Thyroid gland (tissue), 4 donors: ENCODE measurements around the gene PTGES. TPM values are rescaled to one million over a fixed set of nuclear protein-coding genes. Genes with fewer than 3 reads are reported as not detected.

ENCODE experiments used
- DNase-seq, 2 donors: peaks; one replicate each; pipeline ENCODE4 v3.0.0-alpha.2; 2019
- H3K27ac ChIP-seq, 3 donors: fragments of 200-600 bp; sonication (generic); 1 replicate in 2 of 3; 2 replicates in 1 of 3; pipeline ENCODE4 v1.5.1; 2016 to 2019; ENCODE audit warnings: mild to moderate bottlenecking in 1 of 3, moderate library complexity in 1 of 3
- H3K27me3 ChIP-seq: fragments of 200-600 bp; sonication (generic); one replicate; pipeline ENCODE4 v1.5.1; 2019
- H3K36me3 ChIP-seq, 2 donors: fragments of 200-600 bp; sonication (generic); one replicate each; pipeline ENCODE4 v1.5.1; 2016 to 2019
- H3K4me1 ChIP-seq, 2 donors: fragments of 200-600 bp; sonication (generic); one replicate each; pipeline ENCODE4 v1.5.1; 2017 to 2019
- H3K4me3 ChIP-seq, 3 donors: fragments of 200-600 bp; sonication (generic); replicated peaks in 1 of 3; 1 replicate in 2 of 3; 2 replicates in 1 of 3; pipeline ENCODE4 v1.5.1; 2016; ENCODE audit warnings: mild to moderate bottlenecking in 1 of 3
- H3K9me3 ChIP-seq: fragments of 200-600 bp; sonication (generic); one replicate; pipeline ENCODE4 v1.5.1; 2017
- CTCF ChIP-seq, 6 experiments: fragments of 200-600 bp in 3 of 6; fragments of 450-650 bp in 3 of 6; sonication (generic) in 3 of 6; IDR thresholded peaks; one replicate each; pipeline ENCODE4 v1.5.1; 2016 to 2019; ENCODE audit warnings: antibody characterized with exemption in 6 of 6, mild to moderate bottlenecking in 2 of 6, inconsistent platforms in 1 of 6, moderate library complexity in 1 of 6
- POLR2A ChIP-seq, 2 donors: fragments of 450-650 bp; IDR thresholded peaks; one replicate each; pipeline ENCODE4 v1.6.1; 2017; ENCODE audit warnings: antibody characterized with exemption in 2 of 2, mild to moderate bottlenecking in 2 of 2, moderate library complexity in 1 of 2
- WGBS, 2 donors: methylation state at CpG; one replicate each; pipeline ENCODE4 v1.1.5; 2017; 5-methylcytosine and 5-hydroxymethylcytosine counted together
- intact Hi-C: fragments of 100-400 bp; cut with DNase I; formaldehyde crosslinking; loops from one replicate; pipeline ENCODE4 v1.15.1; 2023
- total RNA-seq, 4 donors: library from RNA; depleted of rRNA; stranded (reverse); fragments of >200 nt; gene quantifications; one replicate each; pipeline ENCODE4 v1.2.3, GENCODE V29; 2016

PTGES gene
- total RNA-seq, 4 donors from 2014 or later, result 0.29 to 5.3 (median 2.3) TPM

DNA sequence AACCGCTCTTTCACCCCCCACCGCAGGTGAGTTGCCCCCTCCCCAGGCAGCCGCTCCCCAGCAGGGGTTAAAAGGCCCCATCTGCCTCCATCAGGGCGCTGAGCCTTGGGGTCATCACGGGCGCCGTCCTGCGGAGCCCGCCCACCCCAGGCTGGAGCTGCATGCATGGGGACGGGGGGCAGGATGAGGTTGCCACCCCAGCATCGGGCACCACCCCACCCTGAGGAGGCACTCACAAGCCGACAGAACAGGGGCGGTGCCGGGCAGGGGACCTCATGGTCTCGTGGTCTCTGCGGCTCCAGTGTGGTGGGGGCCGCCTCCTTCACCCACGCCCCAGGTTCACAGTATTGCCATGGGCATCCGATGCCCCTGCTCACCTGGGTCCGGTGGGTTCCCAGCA lies 16.5 kb downstream of the PTGES start:
- DNase-seq, result no peak
- 64 to 94% methylated on average over 6 to 14 of the region's 20 CpGs for WGBS, 2 donors
- H3K9me3 ChIP-seq, result no peaks in the 10 kb centered on the region

GRCh38 chr9:129735546-129735945 lies 17.3 kb downstream of the PTGES start:
- DNase-seq, result no peak
- Histone ChIP-seq H3K4me1 (peaks cover 0 to 4% of the 10 kb centered on the region in 2 donors), H3K9me3 (no peaks in the 10 kb centered on the region), H3K27me3 (no peaks in the 10 kb centered on the region), H3K4me3 (no peak overlapping the region), H3K36me3 (no peaks in the 10 kb centered on the region), H3K27ac (no peak overlapping the region)
- intact Hi-C loops, result loop anchor here (10.0 kb wide), 1 partner anchor 91 kb away; the partner anchor contains the start of gene ASB6
- TF ChIP-seq POLR2A (IDR thresholded peaks at IDR 0.05), result no peak
- TF ChIP-seq CTCF (IDR thresholded peaks at IDR 0.05), result no peak
- WGBS, 2 donors, result 62 to 70% methylated on average over 6 of the region's 6 CpGs

More for the DNA sequence above, 16.5 kb downstream of the PTGES start:
- H3K4me1 ChIP-seq, result peaks cover 0 to 4% of the 10 kb centered on the region in 2 donors
- H3K4me3 ChIP-seq, result no peak overlapping the region
- no peaks in the 10 kb centered on the region for H3K36me3 ChIP-seq
- TF ChIP-seq CTCF (IDR thresholded peaks at IDR 0.05) (no peak), POLR2A (IDR thresholded peaks at IDR 0.05) (no peak)
- no peaks in the 10 kb centered on the region for H3K27me3 ChIP-seq
- H3K27ac ChIP-seq, result no peak overlapping the region
- intact Hi-C loops, result loop anchor here (2.0 to 10.0 kb wide), 2 partner anchors 46 to 92 kb away; partner anchors contain the start of gene ASB6

GRCh38 chr9:129733632-129733953 lies 19.2 kb downstream of the PTGES start:
- Histone ChIP-seq H3K36me3 (no peaks in the 10 kb centered on the region), H3K9me3 (no peaks in the 10 kb centered on the region), H3K4me3 (no peak overlapping the region), H3K27me3 (no peaks in the 10 kb centered on the region), H3K27ac (no peak overlapping the region), H3K4me1 (peaks cover 0 to 4% of the 10 kb centered on the region in 2 donors)
- intact Hi-C loops, result loop anchor here (10.0 kb wide), 1 partner anchor 89 kb away; the partner anchor contains the start of gene ASB6
- WGBS, 2 donors, result 69 to 89% methylated on average over 1 to 2 of the region's 2 CpGs
- DNase-seq, result no peak
- TF ChIP-seq POLR2A (IDR thresholded peaks at IDR 0.05), result no peak
- no peak for TF ChIP-seq CTCF (IDR thresholded peaks at IDR 0.05)

DNA sequence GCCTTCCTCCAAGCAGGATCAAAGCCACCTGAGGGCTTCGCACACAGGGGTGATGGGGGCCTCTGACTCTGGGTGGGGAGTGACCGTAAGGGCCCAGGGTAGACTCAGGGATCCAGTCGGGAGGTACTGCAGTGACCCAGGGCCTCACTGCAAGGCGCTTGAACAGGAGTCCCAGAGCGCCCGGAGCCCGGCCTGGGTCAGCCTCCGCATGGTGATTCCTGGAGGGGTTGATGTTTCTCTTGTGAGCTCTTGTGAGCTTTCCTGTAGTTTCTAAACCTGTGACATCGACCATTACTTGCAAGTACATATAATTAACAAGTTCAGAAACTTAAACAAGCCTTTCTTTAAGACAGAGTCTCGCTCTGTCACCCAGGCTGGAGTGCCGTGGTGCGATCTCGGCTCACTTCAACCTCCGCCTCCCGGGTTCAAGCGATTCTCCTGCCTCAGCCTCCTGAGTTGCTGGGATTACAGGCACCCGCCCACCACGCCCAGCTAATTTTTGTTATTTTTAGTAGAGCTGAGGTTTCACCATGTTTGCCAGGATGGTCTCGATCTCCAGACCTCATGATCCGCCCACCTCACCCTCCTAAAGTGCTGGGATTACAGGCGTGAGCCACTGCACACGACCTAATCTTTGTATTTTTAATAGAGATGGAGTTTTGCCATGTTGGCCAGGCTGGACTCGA lies 19.8 kb downstream of the PTGES start:
- no peaks in the 10 kb centered on the region for H3K27me3 ChIP-seq
- WGBS, 2 donors, result 77 to 82% methylated on average over 19 to 23 of the region's 23 CpGs
- H3K4me1 ChIP-seq, result peaks cover 0 to 3% of the 10 kb centered on the region in 2 donors
- H3K36me3 ChIP-seq, result no peaks in the 10 kb centered on the region
- DNase-seq, result no peak
- H3K4me3 ChIP-seq, result no peak overlapping the region
- no peak overlapping the region for H3K27ac ChIP-seq
- TF ChIP-seq CTCF (IDR thresholded peaks at IDR 0.05) (no peak), POLR2A (IDR thresholded peaks at IDR 0.05) (no peak)
- H3K9me3 ChIP-seq, result no peaks in the 10 kb centered on the region
- intact Hi-C loops, result loop anchor here (10.0 kb wide), 1 partner anchor 88 kb away; the partner anchor contains the start of gene ASB6

GRCh38 chr9:129732100-129732499 lies 20.7 kb downstream of the PTGES start:
- Histone ChIP-seq H3K9me3 (no peaks in the 10 kb centered on the region), H3K4me3 (no peak overlapping the region), H3K27me3 (no peaks in the 10 kb centered on the region), H3K4me1 (no peaks in the 10 kb centered on the region), H3K36me3 (no peaks in the 10 kb centered on the region), H3K27ac (no peak overlapping the region)
- TF ChIP-seq POLR2A (IDR thresholded peaks at IDR 0.05), result no peak
- TF ChIP-seq CTCF (IDR thresholded peaks at IDR 0.05), result no peak
- DNase-seq, result no peak
- intact Hi-C loops, result loop anchor here (10.0 kb wide), 1 partner anchor 87 kb away; the partner anchor contains the start of gene ASB6
- 74 to 79% methylated on average over 10 of the region's 10 CpGs for WGBS, 2 donors
